Fibroblast of skin of left biceps (primary cell): ENCODE data around the gene PIK3R2.
A peak's percentile ranks its signal among the peaks of the same experiment; 100 is the strongest.

Experiments used
- DNase-seq, 2 experiments: peaks; one replicate each; pipeline ENCODE4 v3.0.0-alpha.2; 2013; ENCODE audit warnings: low read depth in 2 of 2

The PIK3R2 gene

GRCh38 chr19:18173054-18173571 lies 20.1 kb downstream of the PIK3R2 start:
- no peak for DNase-seq

GRCh38 chr19:18173572-18174288 lies 20.8 kb downstream of the PIK3R2 start, which contains the start of gene IFI30:
Gene IFI30 (plus strand): TSS chr19:18173813. CDS start chr19:18173842, 29 bp downstream.
- no peak for DNase-seq

DNA sequence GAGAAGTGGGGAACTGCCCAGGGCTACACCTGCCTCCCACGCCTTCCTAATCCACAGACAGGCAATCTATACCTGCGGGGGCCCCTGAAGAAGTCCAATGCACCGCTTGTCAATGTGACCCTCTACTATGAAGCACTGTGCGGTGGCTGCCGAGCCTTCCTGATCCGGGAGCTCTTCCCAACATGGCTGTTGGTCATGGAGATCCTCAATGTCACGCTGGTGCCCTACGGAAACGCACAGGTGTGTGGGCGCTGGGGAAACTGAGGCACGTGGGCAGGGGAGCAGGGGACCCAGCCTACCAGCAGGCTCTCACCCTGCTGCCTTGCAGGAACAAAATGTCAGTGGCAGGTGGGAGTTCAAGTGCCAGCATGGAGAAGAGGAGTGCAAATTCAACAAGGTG lies 22.0 kb downstream of the PIK3R2 start:
- DNase-seq, result no peak

DNA sequence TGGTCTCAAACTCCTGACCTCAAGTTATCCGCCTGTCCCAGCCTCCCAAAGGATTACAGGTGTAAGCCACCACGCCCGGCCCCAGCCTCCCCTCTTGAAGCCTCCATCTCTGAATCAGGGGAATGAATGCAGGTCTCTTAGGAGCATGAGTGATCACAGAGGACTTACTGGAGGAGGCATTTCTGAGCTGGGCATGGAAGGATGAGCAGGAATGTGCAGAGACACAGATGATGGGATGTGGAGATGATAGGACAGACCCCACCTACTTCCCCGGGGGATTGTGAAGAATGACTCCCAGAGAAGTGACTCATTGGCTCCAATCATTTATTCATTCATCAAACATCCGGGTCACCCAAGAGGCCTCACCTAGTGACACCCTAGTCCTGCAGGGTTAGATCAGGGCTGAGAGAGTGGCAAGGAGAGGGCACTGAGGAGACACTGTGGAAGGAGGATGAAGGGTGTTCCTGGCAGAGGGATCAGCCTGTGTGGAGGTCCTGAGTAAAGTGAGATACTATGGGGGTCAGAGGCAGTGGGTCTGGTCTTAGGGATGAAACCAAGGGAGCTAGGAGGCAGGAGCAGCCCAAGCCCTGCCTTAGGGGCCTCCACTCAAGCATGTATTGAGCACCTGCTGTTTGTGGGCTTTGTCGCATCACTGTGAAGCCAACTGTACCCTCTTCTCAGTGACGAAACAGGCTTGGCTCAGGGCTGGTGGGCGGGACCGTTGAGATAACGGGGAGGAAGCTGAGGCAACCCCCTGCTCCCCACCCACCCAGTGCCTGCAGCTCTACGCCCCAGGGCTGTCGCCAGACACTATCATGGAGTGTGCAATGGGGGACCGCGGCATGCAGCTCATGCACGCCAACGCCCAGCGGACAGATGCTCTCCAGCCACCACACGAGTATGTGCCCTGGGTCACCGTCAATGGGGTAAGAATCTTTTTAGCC lies 23.7 kb downstream of the PIK3R2 start:
- DNase-seq, result no peak

DNA sequence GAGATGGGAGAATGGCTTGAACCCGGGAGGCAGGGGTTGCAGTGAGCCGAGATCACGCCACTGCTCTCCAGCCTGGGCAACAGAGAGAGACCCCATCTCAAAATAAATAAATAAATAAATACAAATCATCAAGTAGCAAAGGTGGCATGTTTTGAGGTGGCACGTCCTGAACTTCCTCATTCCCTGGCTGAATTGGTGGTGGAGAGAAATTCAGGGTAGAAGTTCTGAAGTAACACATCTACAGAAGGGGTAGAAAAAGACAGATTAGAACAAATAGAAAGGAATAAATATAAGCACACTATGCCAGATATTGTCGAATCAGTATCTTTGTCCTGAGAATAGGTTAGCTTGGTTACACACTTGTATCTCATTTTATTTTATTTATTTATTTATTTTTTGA lies 27.0 kb downstream of the PIK3R2 start:
- no peak for DNase-seq

GRCh38 chr19:18183529-18183928 lies 30.6 kb downstream of the PIK3R2 start:
- DNase-seq, result no peak

GRCh38 chr19:18185538-18185937 lies 32.6 kb downstream of the PIK3R2 start:
- DNase-seq, result no peak

- no peak for DNase-seq
Observed at GRCh38 chr19:18190278-18190677, 37.3 kb downstream of the PIK3R2 start.

DNA sequence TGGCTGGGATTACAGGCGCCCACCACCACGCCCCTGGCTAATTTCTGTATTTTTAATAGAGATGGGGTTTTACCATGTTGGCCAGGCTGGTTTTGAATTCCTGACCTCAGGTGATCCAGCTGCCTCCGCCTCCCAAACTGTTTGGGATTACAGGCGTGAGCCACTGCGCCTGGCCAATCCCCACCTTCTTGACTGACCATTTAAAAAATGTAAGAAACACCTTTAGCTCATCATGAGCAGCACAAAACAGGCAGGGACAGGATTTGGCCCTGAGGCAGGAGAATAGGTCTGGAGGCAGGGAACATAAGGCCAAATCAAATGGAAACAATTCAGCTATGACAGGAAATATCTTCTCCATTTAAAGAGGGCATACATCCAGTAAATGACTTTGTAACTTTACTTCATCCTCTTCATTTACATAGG lies 38.7 kb downstream of the PIK3R2 start:
- DNase-seq, result no peak

DNA sequence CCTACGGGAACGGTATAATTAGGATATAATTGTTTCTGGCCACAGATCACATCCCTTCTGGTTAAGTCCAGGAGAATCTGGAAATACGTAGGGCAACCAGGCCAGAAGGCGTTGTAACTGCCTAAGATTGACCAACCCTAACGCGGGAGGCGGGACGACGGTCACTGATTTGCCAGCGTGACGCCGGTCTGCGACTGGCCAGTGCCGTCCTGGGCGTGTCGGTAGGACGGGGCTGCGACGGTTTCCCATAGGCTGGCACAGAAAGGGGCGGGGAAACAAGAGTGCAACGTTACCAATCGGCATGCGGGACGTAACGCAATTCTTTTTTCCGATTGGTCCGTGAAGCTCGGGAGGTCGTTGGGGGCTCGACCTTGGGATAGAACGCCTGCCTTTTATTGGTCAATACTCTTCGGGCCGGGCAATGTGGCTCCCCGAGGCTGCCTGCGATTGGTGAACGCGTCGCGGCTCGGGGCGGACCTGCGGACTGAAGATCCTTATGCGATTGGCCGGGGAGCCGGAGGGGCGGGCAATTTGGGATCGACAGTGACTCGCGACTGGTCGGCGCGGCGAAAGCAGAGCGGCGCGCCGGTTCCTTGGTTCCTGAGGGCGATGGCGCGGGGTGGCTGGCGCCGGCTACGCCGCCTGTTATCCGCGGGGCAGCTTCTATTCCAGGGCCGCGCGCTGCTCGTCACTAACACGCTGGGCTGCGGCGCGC lies 39.9 kb downstream of the PIK3R2 start, which contains the start of gene MPV17L2:
TSS of gene MPV17L2 (plus strand) at position 546 of the 715 bp plus-strand sequence. CDS start at position 610, 64 bp downstream.
- peak; percentile 100 for DNase-seq

DNA sequence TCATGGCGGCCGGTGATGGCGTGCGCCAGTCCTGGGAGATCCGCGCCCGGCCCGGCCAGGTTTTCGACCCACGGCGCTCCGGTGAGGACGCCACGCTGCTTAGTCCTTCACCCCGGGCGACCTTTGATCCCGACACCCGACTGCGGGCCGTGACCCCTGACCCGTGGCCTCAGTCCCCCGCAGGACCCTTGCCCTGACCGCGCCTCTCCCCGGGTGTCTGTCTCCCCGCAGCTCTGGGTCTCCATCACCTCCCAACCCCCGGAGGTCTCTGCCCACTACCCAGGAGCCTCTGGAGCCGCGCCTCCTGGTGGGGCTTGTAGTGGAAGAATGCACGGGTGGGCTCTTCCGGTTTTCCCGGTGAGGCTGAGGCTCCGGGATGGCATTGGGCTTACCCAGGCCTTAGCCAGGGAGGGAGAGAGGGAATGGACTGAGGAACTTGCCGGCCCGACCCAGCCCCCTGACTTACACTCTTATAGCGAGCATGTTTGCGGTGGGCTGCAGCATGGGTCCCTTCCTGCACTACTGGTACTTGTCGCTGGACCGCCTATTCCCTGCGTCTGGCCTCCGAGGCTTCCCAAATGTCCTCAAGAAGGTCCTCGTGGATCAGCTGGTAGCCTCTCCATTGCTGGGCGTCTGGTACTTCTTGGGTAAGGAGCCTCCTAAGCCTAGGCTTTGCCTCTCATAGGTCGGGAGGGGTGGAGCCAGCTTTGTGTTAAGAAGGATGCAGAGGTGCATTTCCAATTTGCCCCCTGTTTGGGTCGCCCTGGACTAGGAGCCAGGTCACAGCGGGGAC lies 40.6 kb downstream of the PIK3R2 start:
- no peak for DNase-seq

DNA sequence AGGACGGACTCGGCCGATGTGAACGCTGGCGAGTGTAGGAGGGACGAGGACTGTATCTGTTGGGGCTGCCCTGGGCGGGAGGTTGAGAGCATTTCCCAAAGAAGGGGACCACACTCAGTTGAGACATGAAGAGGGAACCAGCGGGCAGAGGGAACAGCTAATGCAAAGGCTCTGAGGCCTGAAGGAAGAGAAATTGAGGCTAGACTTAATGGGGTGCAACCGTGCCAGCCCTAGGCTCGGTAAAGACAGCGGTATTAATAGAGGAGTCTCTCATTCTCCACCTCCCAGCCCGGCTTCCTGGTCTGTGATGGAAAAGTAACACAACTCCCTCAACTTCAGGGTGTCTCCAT lies 41.2 kb downstream of the PIK3R2 start:
- no peak for DNase-seq

DNA sequence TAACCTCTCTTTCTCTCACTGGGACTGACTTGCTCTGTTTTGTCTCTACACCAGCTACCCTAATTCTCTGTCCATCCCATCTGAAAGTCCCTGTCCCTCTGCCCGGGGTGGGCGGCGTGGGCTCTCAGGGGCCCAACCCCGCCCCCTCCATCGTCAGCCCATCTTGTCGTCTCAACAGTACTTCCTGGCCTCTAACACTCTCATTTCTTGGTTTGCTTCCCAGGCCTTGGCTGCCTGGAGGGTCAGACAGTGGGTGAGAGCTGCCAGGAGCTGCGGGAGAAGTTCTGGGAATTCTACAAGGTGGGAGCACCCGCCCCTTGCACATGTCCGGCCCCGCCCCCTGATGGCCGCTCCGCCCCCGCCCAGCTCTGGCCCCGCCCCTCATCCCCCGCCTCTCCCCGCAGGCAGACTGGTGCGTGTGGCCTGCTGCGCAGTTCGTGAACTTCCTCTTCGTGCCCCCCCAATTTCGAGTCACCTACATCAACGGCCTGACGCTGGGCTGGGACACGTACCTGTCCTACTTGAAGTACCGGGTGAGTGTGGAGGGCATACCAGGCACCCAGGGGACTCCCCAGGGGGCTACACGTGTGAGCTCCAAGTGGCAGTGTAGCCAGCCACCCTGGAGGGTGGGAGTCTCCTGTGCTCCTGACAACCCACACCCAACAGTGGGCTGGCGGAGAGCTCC lies 41.7 kb downstream of the PIK3R2 start:
- no peak for DNase-seq

GRCh38 chr19:18196511-18196845 lies 43.5 kb downstream of the PIK3R2 start:
- DNase-seq, result no peak

GRCh38 chr19:18197306-18197705 lies 44.3 kb downstream of the PIK3R2 start:
- no peak for DNase-seq

DNA sequence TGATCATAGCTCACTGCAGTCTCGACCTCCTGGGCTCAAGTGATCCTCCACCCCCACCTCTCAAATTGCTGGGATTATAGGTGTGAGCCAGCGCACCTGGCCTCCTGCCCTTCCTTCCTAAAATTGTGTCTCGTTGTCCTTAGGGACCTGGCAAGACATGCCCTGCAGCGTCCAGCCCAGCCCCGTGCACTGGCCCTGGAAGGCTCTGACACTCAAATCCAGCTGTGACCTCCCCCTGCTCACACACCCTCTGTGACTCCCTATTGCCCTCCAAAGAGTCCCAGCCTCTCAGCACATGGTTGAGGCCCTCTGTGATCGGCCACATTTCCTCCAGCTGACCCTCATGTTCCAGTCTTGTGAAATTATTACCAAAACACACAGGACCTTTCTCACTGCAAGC lies 45.0 kb downstream of the PIK3R2 start:
- no peak for DNase-seq

DNA sequence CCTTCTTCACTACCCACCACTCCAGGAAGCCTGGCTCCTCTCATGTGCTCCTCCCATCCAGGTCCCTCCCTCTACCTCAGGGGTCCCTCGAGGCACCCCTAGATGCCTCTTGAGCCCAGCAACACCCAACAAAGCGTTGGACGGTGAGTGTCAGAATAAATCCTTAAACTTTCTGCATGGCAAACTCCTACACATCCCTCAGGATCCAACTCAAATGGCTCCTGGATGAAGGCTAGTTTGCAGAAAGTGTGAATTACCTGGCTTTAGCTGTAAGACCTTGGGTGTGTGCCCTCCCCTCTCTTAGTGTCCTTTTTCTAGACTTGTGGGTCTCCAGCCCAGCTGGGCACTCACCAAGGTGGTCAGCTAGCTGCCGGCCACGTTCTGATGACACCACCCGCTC lies 45.4 kb downstream of the PIK3R2 start:
- DNase-seq, result no peak

DNA sequence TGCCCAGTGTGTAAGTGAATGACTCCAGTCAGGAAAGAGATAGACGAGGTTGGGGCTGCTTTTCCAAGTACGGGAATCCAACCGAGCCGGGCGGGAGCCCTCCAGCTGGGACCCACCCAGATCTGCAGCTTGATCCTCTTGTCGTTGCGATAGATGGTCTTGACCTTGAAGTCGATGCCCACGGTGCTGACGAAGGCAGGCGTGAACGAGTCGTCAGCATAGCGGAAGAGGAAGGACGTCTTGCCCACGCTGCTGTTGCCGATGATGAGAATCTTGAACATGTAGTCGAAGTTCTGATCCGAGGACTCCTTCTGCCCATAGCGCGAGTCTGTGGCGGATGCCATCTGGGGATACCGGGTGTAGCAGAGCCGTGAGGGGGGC lies 49.4 kb downstream of the PIK3R2 start:
- no peak for DNase-seq

- DNase-seq, result no peak
Observed at GRCh38 chr19:18202778-18203407, 49.9 kb downstream of the PIK3R2 start.

DNA sequence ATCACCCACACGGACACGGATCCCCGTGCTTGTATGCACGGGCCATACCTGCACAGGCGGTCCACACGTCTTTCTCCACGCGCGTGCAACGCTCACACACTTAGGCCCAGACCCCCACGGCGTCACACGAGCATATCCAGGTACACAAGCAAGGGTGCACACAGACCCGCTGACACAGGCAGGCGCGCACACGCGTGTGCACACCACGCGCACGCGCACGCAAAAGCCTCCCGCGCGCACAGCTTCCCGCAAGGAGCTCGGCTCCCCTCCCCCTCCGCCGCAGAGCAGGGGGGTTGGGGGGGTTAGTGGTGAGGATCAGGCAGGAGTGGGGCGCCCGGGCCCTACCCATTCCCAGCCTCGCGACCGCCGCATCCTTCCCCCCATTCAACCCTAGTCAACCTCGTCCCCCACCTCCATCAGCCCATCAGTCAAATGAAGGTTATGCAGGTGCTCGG lies 50.5 kb downstream of the PIK3R2 start:
- no peak for DNase-seq
